Colonic mucosa (tissue), 4 donors: ENCODE data around the gene MT1F. TPM values are rescaled to one million over a fixed set of nuclear protein-coding genes. Genes with fewer than 3 reads are reported as not detected.
A peak's percentile ranks its signal among the peaks of the same experiment; 100 is the strongest.

Experiments
- DNase-seq: peaks from one replicate; pipeline ENCODE4 v3.0.0-alpha.2; 2020
- H3K27ac ChIP-seq: fragments of 200-600 bp; one replicate; pipeline ENCODE4 v1.8.0; 2021
- H3K27me3 ChIP-seq: fragments of 200-600 bp; one replicate; pipeline ENCODE4 v1.8.0; 2021
- H3K36me3 ChIP-seq: fragments of 200-600 bp; one replicate; pipeline ENCODE4 v1.8.0; 2021
- H3K4me1 ChIP-seq: fragments of 200-600 bp; one replicate; pipeline ENCODE4 v1.8.0; 2021; ENCODE audit warnings: mild to moderate bottlenecking
- H3K4me3 ChIP-seq: fragments of 200-600 bp; one replicate; pipeline ENCODE4 v1.8.0; 2021
- H3K9ac ChIP-seq, 2 donors: one replicate each; pipeline ENCODE4 v1.7.0; 2013; ENCODE audit warnings: control low read depth in 2 of 2, low read depth in 2 of 2, low read length in 2 of 2
- H3K9me3 ChIP-seq: fragments of 200-600 bp; one replicate; pipeline ENCODE4 v1.8.0; 2021
- CTCF ChIP-seq: fragments of 200-600 bp; IDR thresholded peaks from one replicate; pipeline ENCODE4 v1.8.0; 2022; ENCODE audit warnings: antibody characterized with exemption, mild to moderate bottlenecking
- intact Hi-C: fragments of 100-400 bp; cut with DNase I; formaldehyde crosslinking; loops from one replicate; pipeline ENCODE4 v1.14.1; 2022
- total RNA-seq, 2 donors: library from RNA; stranded (reverse); fragmentation: NEBNext Ultra II Directional in 1 of 2; extraction: Animal tissue kit (Norgen Biotek cat#: 25700) in 1 of 2; gene quantifications; one replicate each; pipeline ENCODE4 v1.2.1, GENCODE V29; 2021
- donor health status: healthy.
- donor health status: DM: no; HTN: no; CAD: no.
- donor health status: DM: no; HTN: no; CAD: no.

The MT1F gene
- total RNA-seq, 2 donors from 2014 or later = 35.5 to 40.0 TPM

GRCh38 chr16:56691885-56692284 is 34.1 kb downstream of the MT1F start:
- Histone ChIP-seq H3K4me3 (no peak overlapping the region), H3K36me3 (no peaks in the 10 kb centered on the region), H3K9me3 (no peaks in the 10 kb centered on the region), H3K27me3 (no peaks in the 10 kb centered on the region), H3K4me1 (no peaks in the 10 kb centered on the region), H3K9ac (no peak overlapping the region), H3K27ac (no peak overlapping the region)
- no peak for TF ChIP-seq CTCF
- intact Hi-C loops = no loop called here
- DNase-seq = peak; percentile 50

- no peak for DNase-seq
- no peaks in the 10 kb centered on the region for H3K27me3 ChIP-seq
- H3K4me3 ChIP-seq = no peak overlapping the region
- intact Hi-C loops = no loop called here
- H3K36me3 ChIP-seq = no peaks in the 10 kb centered on the region
- H3K27ac ChIP-seq = no peak overlapping the region
- H3K9ac ChIP-seq = no peak overlapping the region
- H3K4me1 ChIP-seq = no peaks in the 10 kb centered on the region
- no peaks in the 10 kb centered on the region for H3K9me3 ChIP-seq
- TF ChIP-seq CTCF = no peak
Observed at GRCh38 chr16:56695246-56695645, 37.5 kb downstream of the MT1F start.

GRCh38 chr16:56697456-56698155 is 39.8 kb downstream of the MT1F start:
- Histone ChIP-seq H3K4me3 (no peak overlapping the region), H3K4me1 (no peaks in the 10 kb centered on the region), H3K9ac (no peak overlapping the region), H3K36me3 (no peaks in the 10 kb centered on the region), H3K27ac (no peak overlapping the region), H3K9me3 (no peaks in the 10 kb centered on the region), H3K27me3 (no peaks in the 10 kb centered on the region)
- no peak for TF ChIP-seq CTCF
- intact Hi-C loops = no loop called here
- DNase-seq = no peak

- Histone ChIP-seq H3K4me3 (no peak overlapping the region), H3K27ac (no peak overlapping the region), H3K27me3 (no peaks in the 10 kb centered on the region), H3K36me3 (no peaks in the 10 kb centered on the region), H3K4me1 (no peaks in the 10 kb centered on the region), H3K9me3 (no peaks in the 10 kb centered on the region), H3K9ac (no peak overlapping the region)
- intact Hi-C loops = loop anchor here (5.0 kb wide), 3 partner anchors 98 to 183 kb away; no protein-coding TSS in a partner anchor
- no peak for DNase-seq
- no peak for TF ChIP-seq CTCF
Observed at GRCh38 chr16:56700195-56700594, 42.4 kb downstream of the MT1F start.

- Histone ChIP-seq H3K9ac (no peak overlapping the region), H3K27me3 (no peaks in the 10 kb centered on the region), H3K4me3 (no peak overlapping the region), H3K4me1 (no peaks in the 10 kb centered on the region), H3K9me3 (no peaks in the 10 kb centered on the region), H3K36me3 (no peaks in the 10 kb centered on the region), H3K27ac (no peak overlapping the region)
- no peak for DNase-seq
- no peak for TF ChIP-seq CTCF
- intact Hi-C loops = loop anchor here (5.0 kb wide), 3 partner anchors 98 to 183 kb away; no protein-coding TSS in a partner anchor
Observed at GRCh38 chr16:56700631-56701030, 42.9 kb downstream of the MT1F start.
